GM23338 (cell line): Measurements from ENCODE around the gene GFAP. TPM values are rescaled to one million over a fixed set of nuclear protein-coding genes. Genes with fewer than 3 reads are reported as not detected.

ENCODE experiments used
- ATAC-seq: fragments of 200-7000 bp; cut with Tn5 transposase; 3 replicates; pipeline ENCODE4 v1.9.1; 2020
- DNase-seq: peaks from one replicate; pipeline ENCODE4 v3.0.0-alpha.2; 2015; ENCODE audit warnings: low spot score
- H2AFZ ChIP-seq: fragments of 200-600 bp; sonication (generic); 2 replicates; pipeline ENCODE4 v1.8.0; 2016; ENCODE audit warnings: antibody characterized with exemption, mild to moderate bottlenecking, moderate library complexity
- H3F3A ChIP-seq: fragments of 200-600 bp; sonication (generic); replicated peaks from 2 replicates; pipeline ENCODE4 v1.8.0; 2017; ENCODE audit warnings: antibody characterized with exemption, mixed run types, low read depth
- H3K27ac ChIP-seq: fragments of 200-600 bp; sonication (generic); 2 replicates; pipeline ENCODE4 v1.6.1; 2016; ENCODE audit warnings: low read depth
- H3K27me3 ChIP-seq: fragments of 200-600 bp; sonication (generic); 2 replicates; pipeline ENCODE4 v1.8.0; 2016; ENCODE audit warnings: mild to moderate bottlenecking, mixed run types, moderate library complexity; ENCODE audit not compliant: insufficient read depth
- H3K36me3 ChIP-seq: fragments of 200-600 bp; sonication (generic); 2 replicates; pipeline ENCODE4 v1.8.0; 2016; ENCODE audit warnings: mild to moderate bottlenecking; ENCODE audit not compliant: insufficient read depth
- H3K4me1 ChIP-seq: fragments of 200-600 bp; sonication (generic); 2 replicates; pipeline ENCODE4 v1.8.0; 2016; ENCODE audit warnings: mild to moderate bottlenecking, moderate library complexity; ENCODE audit not compliant: insufficient read depth
- H3K4me2 ChIP-seq: fragments of 200-600 bp; sonication (generic); 2 replicates; pipeline ENCODE4 v1.7.1; 2017; ENCODE audit warnings: mixed run types
- H3K4me3 ChIP-seq: fragments of 200-600 bp; sonication (generic); 2 replicates; pipeline ENCODE4 v1.6.1; 2016; ENCODE audit warnings: mixed run types
- H3K79me2 ChIP-seq: fragments of 200-600 bp; sonication (generic); replicated peaks from 2 replicates; pipeline ENCODE4 v1.8.0; 2017; ENCODE audit warnings: mild to moderate bottlenecking; ENCODE audit not compliant: insufficient read depth
- H3K9me2 ChIP-seq: fragments of 200-600 bp; sonication (generic); 2 replicates; pipeline ENCODE4 v1.8.0; 2017; ENCODE audit not compliant: insufficient read depth
- H4K20me1 ChIP-seq: fragments of 200-600 bp; sonication (generic); replicated peaks from 2 replicates; pipeline ENCODE4 v1.8.0; 2017; ENCODE audit warnings: mild to moderate bottlenecking; ENCODE audit not compliant: insufficient read depth
- H3K27ac Mint-ChIP-seq: 2 replicates; pipeline ENCODE4 v1.8.0; 2020; ENCODE audit warnings: inconsistent platforms, mild to moderate bottlenecking, moderate library complexity, mixed read lengths
- H3K27me3 Mint-ChIP-seq: 3 replicates; pipeline ENCODE4 v1.8.0; 2022; ENCODE audit warnings: low read depth, mild to moderate bottlenecking, moderate library complexity, mixed read lengths, inconsistent platforms; ENCODE audit not compliant: insufficient read depth, poor library complexity
- H3K36me3 Mint-ChIP-seq: 3 replicates; pipeline ENCODE4 v1.8.0; 2021; ENCODE audit warnings: low read depth, mild to moderate bottlenecking, inconsistent platforms, moderate library complexity, mixed read lengths
- H3K4me1 Mint-ChIP-seq: 3 replicates; pipeline ENCODE4 v1.8.0; 2020; ENCODE audit warnings: mild to moderate bottlenecking, inconsistent platforms, mixed read lengths
- H3K4me3 Mint-ChIP-seq: 3 replicates; pipeline ENCODE4 v1.8.0; 2021; ENCODE audit warnings: moderate library complexity, mild to moderate bottlenecking, inconsistent platforms, mixed read lengths
- H3K9me3 Mint-ChIP-seq: 3 replicates; pipeline ENCODE4 v1.8.0; 2020; ENCODE audit warnings: moderate library complexity, mild to moderate bottlenecking, inconsistent platforms, mixed read lengths
- CREB1 ChIP-seq: fragments of 250-450 bp; sonication (Bioruptor Pico); IDR thresholded peaks from 2 replicates; pipeline ENCODE4 v1.5.0; 2020; ENCODE audit warnings: low read depth, mild to moderate bottlenecking, moderate library complexity
- CTCF ChIP-seq, 2 experiments: fragments of 200-600 bp in 1 of 2; sonication (generic) in 1 of 2; conservative IDR thresholded peaks; 2 replicates each; pipeline versions ENCODE4 v1.5.1 to v1.6.1; 2016 to 2017; ENCODE audit warnings: antibody characterized with exemption in 2 of 2, low read depth in 2 of 2, mild to moderate bottlenecking in 2 of 2, moderate library complexity in 1 of 2
- ETS1 ChIP-seq: IDR thresholded peaks from 2 replicates; pipeline ENCODE4 v1.6.1; 2016; ENCODE audit warnings: antibody characterized with exemption
- EZH2phosphoT487 ChIP-seq: fragments of 200-600 bp; sonication (generic); IDR thresholded peaks from one replicate; pipeline ENCODE4 v1.8.1; 2018; ENCODE audit warnings: antibody characterized with exemption; ENCODE audit not compliant: unreplicated experiment
- JUNB ChIP-seq: IDR thresholded peaks from one replicate; pipeline ENCODE4 v1.6.1; 2016; ENCODE audit warnings: antibody characterized with exemption; ENCODE audit not compliant: unreplicated experiment
- NANOG ChIP-seq: IDR thresholded peaks from 2 replicates; pipeline ENCODE4 v1.6.1; 2016; ENCODE audit warnings: antibody characterized with exemption, borderline replicate concordance
- POLR2AphosphoS5 ChIP-seq: IDR thresholded peaks from 2 replicates; pipeline ENCODE4 v1.6.1; 2016; ENCODE audit warnings: antibody characterized with exemption, low read depth
- REST ChIP-seq: IDR thresholded peaks from one replicate; pipeline ENCODE4 v1.6.1; 2018; ENCODE audit warnings: antibody characterized with exemption; ENCODE audit not compliant: unreplicated experiment
- STAT1 ChIP-seq: IDR thresholded peaks from one replicate; pipeline ENCODE4 v1.6.1; 2016; ENCODE audit warnings: antibody characterized with exemption; ENCODE audit not compliant: unreplicated experiment
- ZNF114 ChIP-seq: fragments of 250-450 bp; sonication (Bioruptor Pico); IDR thresholded peaks from 2 replicates; pipeline ENCODE4 v1.5.0; 2020; ENCODE audit warnings: mild to moderate bottlenecking, moderate library complexity
- ZNF331 ChIP-seq: fragments of 250-450 bp; sonication (Bioruptor Pico); IDR thresholded peaks from 2 replicates; pipeline ENCODE4 v1.5.0; 2020; ENCODE audit warnings: low read depth, mild to moderate bottlenecking, moderate library complexity
- ZNF462 ChIP-seq: fragments of 250-450 bp; sonication (Bioruptor Pico); IDR thresholded peaks from 2 replicates; pipeline ENCODE4 v1.5.0; 2020; ENCODE audit warnings: mild to moderate bottlenecking, moderate library complexity
- polyA plus RNA-seq: library from polyadenylated mRNA; unstranded; fragments of >200 nt; fragmentation: Nextera tagmentation; extraction: Ambion mirVana; gene quantifications from 2 replicates; pipeline ENCODE4 v1.2.1, GENCODE V29; 2016
- total RNA-seq: library from RNA; depleted of rRNA; stranded (reverse); fragments of >200 nt; shearing (Covaris generic); gene quantifications from 2 replicates; pipeline ENCODE4 v1.2.3, GENCODE V29; 2014

Gene GFAP
- total and polyA plus RNA-seq, 2 experiments from 2014 or later = 0.15 to 5.1 TPM

- no peak overlapping the region for H3K27ac Mint-ChIP-seq
- TF ChIP-seq REST (no peak), EZH2phosphoT487 (no peak), JUNB (no peak), POLR2AphosphoS5 (no peak), ETS1 (no peak), ZNF331 (no peak), STAT1 (no peak), CREB1 (CRISPR knock-in tag) (no peak), NANOG (no peak), ZNF114 (CRISPR knock-in tag) (no peak), ZNF462 (CRISPR knock-in tag) (no peak), CTCF (conservative IDR thresholded peaks at IDR 0.05; ENCODE audit: low read depth in 2 of 2) (no peak)
- Histone ChIP-seq H3K4me3 (no peak overlapping the region), H3K9me2 (no peaks in the 10 kb centered on the region), H3K36me3 (peaks cover 48% of the 10 kb centered on the region), H3K27ac (no peak overlapping the region), H3F3A (peaks cover 22% of the 10 kb centered on the region), H3K4me1 (no peaks in the 10 kb centered on the region), H3K79me2 (no peaks in the 10 kb centered on the region), H3K4me2 (no peak overlapping the region), H3K27me3 (no peaks in the 10 kb centered on the region), H4K20me1 (peaks cover 13% of the 10 kb centered on the region), H2AFZ (no peak overlapping the region)
- H3K36me3 Mint-ChIP-seq = peaks cover 70% of the 10 kb centered on the region
- no peaks in the 10 kb centered on the region for H3K27me3 Mint-ChIP-seq
- no peak overlapping the region for H3K4me3 Mint-ChIP-seq
- DNase-seq = no peak
- H3K4me1 Mint-ChIP-seq = no peaks in the 10 kb centered on the region
- no peaks in the 10 kb centered on the region for H3K9me3 Mint-ChIP-seq
- ATAC-seq = no peak
Measured at GRCh38 chr17:44867841-44868240, 47.5 kb downstream of the GFAP start.
